HG02970 (cell line): Measurements from ENCODE around the gene TRAF3.

ENCODE experiments used
- ATAC-seq: cut with Tn5 transposase; IDR thresholded peaks from one replicate; pipeline ENCODE4 v1.9.1; 2021; ENCODE audit warnings: mild to moderate bottlenecking, moderate library complexity, moderate number of reproducible peaks; ENCODE audit not compliant: unreplicated experiment, low FRiP score

Gene TRAF3

DNA sequence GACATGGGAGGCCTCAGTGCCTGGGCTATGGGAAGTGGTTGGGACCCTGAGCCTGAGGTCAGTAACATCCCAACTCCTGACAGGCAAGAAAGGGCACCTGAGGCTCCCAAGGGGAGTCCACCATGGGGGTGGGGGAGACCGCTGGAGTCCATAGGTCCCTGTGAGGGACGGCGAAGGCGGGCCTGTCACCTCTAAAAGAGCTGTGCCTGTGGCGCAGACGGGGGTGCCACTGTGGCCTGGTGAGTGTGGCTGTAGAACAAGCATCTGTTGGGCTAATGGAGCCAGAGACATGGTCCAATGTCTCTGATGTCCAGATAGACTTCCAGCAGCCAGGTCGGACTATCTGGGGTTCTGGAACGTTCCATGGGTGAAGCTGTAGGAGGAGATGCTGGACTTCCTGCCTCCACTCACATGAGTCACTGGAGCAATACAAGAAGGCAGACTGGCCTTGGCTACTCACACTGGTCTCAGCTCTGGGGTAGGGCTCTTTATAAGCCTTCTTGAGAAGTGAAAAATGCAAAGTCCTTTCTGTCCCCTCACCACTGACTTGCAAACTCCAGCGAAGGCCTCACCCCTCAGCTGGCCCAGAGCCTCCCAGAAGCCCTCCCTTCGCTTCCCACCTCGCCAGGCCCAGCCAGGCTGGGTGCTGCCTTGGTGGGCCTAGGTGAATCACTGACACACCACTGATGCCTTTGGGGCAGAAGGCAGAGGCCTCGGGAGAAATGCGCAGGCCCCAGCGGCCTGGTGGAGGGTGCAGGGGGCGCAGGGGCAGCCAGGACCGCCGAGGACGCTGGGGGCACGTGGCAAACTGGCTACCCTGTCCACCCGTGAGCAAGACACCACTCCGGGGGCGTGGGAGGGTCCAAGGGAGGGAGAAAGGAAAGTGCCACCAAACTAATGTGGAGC, 1.1 kb upstream of the TRAF3 start:
- no peak for ATAC-seq

DNA sequence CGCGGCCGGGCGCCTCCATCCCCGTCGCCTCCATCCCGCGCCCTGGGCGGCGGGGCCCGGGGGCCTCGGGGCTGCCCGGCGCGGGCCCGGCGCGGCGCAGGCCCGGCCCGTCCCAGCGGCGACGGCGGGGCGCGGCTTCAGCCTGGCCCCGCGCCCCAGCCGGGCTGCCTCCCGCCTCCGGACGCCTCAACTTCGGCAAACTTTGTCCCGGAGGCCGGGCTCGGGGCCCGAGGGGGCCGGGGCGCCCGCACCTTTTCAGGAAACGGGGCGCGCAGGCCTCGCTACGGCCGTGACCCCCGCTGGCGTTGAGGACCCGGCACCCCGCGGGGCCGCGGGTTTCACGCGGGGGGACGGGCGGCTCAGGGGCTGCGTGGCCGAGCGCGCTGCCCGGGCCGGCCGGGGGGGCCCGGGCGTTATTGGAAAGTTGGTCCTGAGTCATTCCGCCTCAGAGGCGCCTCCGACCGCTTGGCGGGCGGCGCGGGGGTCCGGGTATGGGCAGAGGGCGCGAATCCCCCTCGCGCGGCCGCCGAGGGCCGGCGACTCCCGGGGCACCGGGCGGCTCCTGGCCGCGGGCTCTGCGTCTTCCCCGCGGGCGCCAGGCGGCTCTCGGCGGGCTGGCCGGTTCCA, 575 bp downstream of the TRAF3 start:
- peak; percentile 9 for ATAC-seq

DNA sequence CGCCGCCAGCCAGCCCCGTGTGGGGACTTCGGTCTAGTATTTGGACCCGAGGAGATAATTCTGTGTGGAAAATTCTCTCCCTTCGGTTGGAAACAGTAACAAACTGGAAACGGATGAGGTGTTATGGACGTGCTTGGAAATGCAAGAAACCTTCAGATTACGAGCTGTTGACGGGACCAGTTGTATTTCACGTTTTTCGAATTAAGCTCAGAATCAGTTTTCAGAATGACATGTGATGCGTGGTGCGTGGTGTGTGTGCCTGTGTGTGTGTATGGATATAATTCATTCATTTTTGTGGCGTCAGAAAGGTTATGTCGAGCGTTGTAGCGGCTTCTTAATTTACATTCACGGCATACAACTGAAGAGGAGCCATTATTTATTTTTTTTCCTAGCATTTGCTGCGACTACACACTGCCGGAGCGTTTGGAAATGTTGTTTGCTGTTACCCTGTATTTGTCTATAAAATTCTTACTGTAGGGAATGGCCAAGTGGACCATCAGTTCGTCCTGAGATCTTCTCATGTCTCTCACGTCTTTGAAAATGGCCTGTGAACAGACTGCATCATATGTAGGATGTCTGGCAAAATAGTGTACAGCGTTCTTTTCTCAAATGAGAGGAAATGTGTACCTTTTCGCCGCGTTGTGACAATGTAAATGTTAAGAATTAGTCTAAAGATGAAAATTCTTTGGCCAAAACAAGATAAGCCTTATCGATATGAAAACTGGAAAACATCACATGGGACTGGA, 1.3 kb downstream of the TRAF3 start:
- ATAC-seq = no peak

DNA sequence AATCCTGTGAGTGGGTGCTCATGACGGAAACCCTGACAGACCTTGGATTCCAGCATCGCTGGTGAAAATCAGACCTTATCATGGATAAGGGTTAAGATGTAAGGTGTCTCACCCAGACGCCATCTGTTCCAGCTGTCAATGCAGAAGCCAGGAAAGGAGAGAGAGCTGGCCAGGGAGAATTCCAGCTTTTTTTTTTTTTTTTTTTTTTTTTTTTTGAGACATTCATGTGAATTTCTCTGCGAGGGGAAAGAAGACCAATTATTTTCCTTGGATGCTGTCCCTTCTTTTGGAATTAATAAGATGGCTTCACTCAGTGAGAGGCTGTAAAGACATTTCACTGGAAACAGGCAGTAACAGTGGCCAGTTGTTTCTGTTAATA, 1.8 kb downstream of the TRAF3 start:
- no peak for ATAC-seq

DNA sequence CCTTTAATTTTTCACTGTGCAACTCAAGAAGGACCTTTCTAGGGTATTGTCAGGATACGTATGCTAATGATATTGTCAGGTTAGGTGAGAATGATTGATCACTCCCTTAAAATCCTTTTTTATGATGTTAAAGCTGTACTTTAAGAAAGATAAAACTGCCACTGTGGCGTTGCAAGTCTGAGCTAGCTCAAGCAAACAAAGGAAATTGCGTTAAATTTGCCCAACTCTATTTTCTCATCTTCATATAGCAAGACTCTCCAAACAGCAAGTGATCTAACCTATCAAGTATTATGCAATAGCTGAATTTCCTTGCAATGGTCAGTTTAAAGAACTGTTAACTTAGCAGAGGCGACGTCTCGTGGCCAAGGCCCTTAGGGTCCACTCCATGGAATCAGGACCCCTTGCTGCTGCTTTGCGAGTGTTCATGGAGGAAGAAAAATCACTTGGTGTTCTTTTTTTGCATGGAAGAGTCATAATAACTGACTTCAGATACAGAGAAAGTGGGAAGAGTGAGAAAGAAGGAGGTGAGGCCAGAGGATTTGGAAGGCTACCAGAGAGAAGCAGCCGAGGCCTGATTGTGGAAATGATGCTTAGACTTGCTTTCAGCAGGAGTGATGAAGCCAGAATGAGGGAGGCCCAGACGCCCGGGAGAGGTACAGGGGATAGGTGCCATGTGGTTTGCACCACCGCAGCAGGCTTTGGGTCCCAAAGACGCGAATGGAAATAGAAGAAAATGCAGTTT, 2.5 kb downstream of the TRAF3 start:
- no peak for ATAC-seq

DNA sequence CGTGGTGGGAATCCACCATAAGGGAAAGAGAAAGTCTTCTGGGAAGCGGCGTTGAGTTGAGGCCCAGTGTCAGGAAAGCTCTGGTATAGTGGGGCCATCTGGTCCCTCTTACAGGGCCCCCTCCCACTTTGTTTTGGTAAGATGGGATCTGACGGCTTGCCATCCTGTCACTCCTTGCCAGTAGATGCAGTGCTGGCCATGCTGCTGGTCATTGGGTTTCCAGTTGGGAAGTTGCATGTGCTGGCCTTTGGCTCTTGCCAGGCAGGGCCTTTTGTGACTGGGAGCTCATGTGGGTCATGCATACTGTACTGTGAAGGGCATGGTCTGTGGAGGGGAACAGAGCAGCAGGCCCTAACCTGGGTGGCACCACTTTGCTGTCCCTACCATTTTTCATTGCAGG, 3.8 kb downstream of the TRAF3 start:
- ATAC-seq = no peak

DNA sequence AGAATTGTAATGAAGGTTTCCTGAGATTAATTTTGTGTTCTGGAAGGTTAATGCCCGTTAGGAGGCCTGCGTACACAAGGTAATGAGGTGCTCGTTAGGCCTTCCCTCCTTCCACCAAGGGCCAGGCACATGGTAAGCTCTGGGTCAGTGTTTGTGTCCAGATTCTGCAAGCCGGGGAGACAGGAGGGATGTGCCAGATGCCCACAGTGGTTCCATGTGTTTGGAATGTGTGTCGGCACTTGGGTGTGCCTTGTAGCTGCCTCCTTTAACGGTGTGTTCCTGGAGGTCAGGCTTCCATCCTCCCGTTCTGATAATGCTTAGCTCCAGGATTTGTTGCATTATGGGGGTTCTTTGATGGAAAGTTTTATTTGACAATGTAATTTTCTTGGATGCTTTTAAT, 5.7 kb downstream of the TRAF3 start:
- no peak for ATAC-seq

DNA sequence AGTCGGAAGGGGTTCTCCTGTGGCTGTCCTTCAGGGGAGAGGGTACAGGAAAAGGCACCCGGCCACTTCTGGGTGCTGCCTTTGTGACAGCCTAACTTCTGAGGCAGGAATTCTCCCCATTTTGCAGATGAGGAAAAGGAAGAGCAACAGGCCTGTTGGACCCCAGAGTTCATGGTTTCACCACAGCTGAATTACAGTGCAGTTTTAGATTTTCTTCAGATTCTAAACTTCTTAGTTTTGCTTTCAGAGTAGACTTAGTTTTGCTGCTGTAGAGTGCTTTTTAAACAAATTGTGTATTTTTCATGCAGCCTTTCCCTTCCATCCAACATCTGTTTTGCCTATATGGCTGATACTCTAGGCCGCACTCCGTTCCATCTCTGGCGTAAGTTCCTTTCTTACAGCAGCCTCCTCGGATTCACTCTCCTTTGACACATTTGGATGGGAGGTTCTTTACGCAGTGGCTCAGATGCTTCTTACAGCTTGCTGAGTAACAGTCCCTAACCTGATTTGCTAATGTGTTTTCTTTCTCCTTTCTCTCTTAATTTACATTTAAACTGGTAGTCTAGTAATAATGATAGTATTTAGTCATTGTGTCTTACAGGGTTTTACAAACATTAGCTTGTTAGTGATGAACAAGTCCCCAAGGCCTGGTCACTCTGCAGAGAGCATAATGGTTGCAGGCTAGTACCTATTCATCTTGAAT, 7.8 kb downstream of the TRAF3 start:
- ATAC-seq = no peak

DNA sequence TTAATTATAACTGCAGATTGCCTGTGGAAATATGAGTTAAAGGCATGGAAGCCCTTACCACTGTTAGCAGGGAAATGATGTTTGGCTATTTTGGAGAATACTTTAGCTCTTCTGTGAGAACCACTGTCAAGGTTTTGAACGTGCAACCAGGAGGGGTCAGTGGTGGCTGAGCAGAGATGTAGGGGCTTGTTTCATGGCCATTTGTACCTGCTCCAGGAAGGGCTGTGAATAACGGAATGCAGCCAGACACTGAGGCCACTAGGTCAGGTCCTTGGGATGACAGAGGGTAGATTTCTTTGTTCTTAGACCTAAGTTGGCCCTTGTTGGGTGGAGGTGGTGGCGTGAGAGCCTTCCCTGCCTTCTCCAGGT, 8.3 kb downstream of the TRAF3 start:
- no peak for ATAC-seq

DNA sequence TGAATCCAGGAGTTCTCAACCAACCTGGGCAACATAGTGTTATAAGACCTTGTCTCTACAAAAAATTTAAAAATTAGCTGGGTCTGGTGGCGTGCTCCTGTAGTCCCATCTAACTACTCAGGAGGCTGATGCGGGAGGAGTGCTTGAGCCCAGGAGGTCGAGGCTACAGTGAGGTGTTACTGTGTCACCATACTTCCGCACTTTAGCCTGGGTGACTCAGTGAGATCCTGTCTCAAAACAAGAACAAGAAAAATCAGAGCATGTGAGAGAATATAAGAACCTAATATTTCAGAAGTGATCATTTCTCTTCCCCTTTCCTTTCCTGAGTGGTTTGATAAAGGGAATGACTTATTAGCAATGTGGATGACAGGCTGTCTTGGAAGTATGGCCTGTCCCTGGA, 9.5 kb downstream of the TRAF3 start:
- no peak for ATAC-seq

DNA sequence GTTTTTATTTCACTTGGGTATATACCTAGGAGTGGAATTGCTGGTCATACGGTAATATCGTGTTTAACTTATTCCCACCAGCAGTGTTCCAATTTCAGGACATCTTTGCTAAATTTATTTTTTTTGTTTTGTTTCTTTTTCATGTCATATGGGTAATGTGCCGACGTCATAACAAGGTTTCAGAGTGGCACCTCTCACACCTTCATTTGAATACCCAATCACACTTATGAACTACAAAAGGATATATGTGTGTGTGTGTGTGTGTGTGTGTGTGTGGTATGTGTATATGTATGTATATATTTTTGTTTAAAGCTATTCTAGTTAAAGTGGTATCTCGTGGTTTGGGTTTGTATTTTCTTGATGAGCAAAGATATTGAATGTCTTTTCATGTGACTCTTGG, 12.1 kb downstream of the TRAF3 start:
- no peak for ATAC-seq

DNA sequence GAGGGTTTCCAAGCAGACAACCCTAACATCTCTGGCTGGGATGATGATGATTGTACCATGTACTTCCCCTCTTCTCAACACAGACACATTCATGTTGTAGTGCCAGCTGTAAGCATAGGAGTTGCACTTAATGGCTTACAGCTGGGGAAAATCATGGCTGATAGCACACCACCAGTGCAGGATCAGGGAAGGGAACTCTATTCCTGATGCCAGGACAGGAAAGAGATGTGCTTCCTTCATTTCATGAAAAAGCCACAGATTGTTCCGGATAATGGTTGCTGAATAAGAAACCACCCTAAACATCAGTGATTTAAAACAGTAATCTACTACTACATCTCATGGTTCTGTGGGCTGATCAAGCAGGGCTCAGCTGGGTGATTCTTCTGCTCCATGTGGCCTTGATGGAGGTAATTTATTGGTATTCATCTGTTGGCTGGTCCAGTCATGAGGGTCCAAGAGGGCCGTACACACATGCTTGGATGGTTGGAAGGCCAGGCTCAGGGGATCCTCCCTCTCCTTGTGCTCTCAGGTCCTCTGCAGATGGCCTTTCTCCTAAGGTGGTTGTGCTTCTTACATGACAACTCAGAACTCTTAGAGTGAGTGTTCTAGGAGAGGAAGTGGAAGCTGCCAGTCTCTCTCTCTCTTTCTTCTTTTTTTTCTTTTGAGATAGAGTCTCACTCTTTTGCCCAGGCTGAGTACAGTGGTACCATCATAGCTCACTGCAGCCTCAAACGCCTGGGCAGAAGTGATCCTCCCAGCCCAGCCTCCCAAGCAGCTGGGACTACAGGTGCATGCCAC, 16.5 kb downstream of the TRAF3 start:
- no peak for ATAC-seq

DNA sequence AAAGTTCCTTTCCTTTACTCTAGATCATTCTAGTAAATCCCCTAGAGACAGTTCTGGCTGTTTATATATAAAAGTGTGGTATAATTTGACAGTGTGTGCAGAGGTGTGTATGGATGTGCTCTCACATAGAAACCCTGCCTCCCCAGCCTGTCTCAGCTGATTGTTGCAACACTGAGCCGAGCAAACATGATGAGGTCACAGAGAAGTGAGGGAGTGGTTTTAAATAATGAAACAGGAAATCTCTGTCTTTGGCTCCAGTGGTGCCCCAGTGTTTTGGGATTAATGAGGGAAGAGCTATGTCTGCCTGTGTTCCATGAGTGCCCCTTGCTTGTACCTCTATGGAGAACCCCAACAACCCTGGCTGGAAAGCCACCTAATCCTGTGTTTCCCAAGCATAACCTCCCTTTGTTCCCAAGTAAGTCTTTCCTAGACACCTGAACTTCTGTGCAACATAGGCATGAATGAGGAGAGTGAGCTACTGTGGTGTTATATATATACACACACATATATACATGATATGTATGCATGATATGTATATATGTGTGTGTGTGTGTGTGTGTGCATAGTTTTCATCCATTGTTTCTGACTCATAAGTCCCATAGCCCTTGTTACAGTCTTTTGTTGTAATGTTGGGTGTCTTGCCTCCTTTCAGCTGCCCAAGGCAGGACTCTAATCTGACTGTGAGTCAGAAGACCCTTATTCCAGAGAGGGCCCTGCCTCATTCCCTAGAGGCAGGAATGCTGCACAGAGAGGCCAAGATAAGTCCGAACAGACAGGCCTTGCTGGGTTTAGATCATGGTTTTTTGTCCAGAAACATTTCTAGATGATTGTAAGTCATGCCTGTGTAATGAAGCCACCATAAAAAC, 18.0 kb downstream of the TRAF3 start:
- no peak for ATAC-seq

DNA sequence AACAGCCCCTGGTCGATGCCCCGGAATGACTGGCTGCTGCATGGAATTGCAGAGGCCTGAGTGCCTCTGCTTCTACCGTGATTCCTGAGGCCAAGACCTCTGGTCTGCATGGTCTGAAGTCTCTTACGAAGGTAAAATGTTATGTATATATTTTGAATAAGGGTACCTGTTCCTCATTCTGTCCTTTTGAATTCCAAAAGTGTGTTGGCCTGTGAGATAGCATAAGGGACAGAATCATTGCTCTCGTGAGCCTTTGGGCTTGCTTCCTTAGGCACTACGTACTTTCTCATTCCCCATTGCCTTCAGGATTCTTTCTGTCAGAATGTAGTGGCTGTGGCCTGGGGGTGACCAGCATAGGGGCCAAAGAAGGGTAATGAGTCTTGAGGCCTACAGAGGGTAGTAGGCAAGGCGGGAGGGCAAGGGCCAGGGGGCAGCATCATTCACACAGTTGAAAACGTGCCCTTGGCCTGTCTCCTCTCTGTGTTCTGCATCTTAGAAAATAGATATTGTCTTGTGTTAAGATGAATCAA, 19.5 kb downstream of the TRAF3 start:
- no peak for ATAC-seq

DNA sequence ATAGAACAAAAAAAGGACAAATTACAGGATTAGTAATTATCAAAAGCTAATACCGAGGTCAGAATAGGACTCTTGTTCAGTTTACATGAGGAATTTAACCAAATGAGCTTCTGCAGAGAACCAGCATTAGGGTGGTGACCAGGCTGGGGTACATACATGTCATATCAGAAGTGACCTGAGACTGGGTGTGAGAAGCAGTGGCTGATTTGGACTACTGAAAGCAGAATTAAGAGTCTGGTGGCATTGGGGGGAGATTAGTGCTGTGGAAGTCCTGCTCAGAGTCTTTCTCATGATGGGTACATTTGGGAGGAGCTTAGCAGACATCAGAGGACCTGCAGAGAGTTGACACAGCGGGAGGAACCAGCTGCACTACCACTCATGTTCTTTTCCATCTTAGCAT, 21.7 kb downstream of the TRAF3 start:
- no peak for ATAC-seq

DNA sequence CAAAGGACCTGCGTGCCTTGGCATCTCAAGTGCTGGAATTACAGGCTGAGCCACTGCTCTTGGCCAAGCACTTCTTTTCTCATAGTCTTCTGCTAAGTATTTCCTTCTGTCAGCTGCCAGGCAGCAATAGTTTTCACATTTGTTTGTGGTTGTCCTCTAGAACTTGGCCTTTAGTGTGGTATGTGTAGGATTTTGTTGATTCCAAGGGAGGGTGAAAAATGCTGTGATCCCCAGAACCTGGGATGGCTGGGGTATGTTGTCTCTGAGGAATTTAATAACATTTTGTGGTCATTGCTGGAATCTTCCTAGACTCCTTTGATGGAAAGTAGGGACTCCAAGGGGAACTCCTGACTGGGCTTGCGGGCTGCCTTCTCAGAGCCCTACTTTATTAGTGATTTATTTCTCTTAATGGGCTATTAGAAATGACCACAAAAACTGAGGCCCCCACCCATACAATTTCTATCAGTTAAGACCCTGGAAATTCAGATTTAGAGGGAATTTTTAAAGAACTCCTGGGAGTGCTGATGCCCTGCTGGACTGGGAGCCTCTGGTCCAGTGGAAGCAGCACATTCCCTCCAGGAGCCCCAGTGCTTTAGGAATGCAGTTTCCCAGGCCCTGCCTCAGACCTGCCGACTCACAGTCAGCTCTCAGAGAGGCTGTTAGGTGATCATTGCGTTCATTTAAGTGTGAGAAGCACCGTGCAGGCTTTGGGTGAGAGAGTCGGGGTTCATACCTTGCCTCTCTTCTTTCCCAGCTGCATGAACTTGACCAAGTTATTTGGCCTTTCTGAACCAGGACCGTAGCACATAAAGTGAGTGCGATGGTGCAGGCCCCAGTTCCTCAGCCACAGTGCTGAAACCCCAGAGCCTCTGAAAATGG, 22.7 kb downstream of the TRAF3 start:
- no peak for ATAC-seq

DNA sequence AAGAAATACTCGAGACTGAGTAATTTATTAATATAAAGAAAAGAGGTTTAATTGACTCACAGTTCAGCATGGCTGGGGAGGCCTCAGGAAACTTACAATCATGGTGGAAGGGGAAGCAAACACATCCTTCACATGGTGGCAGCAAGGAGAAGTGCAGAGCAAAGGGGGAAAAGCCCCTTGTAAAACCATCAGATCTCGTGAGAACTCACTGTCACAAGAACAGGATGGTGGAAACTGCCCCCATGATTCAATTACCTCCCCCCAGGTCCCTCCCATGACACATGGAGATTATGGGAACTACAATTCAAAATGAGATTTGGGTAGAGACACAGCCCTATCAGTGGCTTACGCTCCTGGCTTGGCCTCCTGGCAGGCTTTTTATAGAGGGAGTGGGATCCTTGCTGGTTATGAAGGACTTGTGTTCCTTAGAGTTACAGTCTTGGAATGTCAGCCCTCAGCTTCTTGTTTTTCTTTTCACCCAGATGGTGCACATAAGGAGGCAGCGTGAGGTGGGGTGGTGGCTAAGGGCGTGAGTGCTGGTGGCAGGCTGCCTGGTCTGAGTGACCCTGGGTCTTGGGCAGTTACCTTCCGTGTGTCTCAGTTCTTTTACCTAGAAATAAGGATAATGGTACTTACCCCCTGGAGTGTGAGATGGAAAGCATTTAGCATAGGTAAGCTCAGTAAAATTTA, 25.7 kb downstream of the TRAF3 start:
- ATAC-seq = no peak
